SH-SY5Y (cell line): ENCODE measurements around the gene UBE2Z.

Experiments used
- GATA2 ChIP-seq: IDR thresholded peaks from 2 replicates; pipeline ENCODE4 v1.6.1; 2011; ENCODE audit warnings: mild to moderate bottlenecking, low read depth, low read length
- GATA3 ChIP-seq: IDR thresholded peaks from 2 replicates; pipeline ENCODE4 v1.6.1; 2011; ENCODE audit warnings: low read depth, mild to moderate bottlenecking, low read length, moderate library complexity

DNA sequence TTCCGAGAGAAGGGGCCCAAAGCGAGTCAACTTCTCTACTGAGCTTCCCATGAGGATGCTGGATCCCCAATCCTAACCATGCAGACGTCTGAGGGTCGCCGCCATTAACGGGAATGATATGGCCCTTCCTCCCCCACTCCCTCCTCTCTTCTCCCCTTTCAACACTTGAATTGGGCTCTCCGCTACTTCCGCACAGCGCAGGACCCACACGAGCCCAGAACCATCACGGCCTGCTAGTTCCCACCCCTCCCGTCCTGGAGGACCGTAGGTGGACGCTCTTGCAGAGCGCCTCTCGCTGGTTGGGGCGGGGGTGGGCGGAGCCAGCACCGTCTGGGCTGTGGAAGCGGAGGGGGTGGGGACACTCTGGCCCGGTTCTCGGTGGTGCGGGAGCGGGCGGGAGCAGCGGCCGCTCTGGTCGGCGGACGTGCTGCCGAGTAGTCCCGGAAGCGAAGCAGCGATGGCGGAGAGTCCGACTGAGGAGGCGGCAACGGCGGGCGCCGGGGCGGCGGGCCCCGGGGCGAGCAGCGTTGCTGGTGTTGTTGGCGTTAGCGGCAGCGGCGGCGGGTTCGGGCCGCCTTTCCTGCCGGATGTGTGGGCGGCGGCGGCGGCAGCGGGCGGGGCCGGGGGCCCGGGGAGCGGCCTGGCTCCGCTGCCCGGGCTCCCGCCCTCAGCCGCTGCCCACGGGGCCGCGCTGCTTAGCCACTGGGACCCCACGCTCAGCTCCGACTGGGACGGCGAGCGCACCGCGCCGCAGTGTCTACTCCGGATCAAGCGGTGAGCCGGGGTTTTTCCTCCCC is at the start of gene UBE2Z:
- TF ChIP-seq GATA2 (no peak), GATA3 (no peak)
